Testis (tissue), 3 donors: ENCODE results near the gene OAF. TPM values are rescaled to one million over a fixed set of nuclear protein-coding genes. Genes with fewer than 3 reads are reported as not detected.

Experiments used
- DNase-seq: peaks from one replicate; pipeline ENCODE4 v3.0.0-alpha.2; 2019
- H3K27ac ChIP-seq, 2 donors: fragments of 200-600 bp; sonication (generic); one replicate each; pipeline ENCODE4 v1.5.1; 2019
- H3K27me3 ChIP-seq: fragments of 200-600 bp; sonication (generic); one replicate; pipeline ENCODE4 v1.5.1; 2019
- H3K36me3 ChIP-seq: fragments of 200-600 bp; sonication (generic); one replicate; pipeline ENCODE4 v1.5.1; 2017; ENCODE audit warnings: low read depth; ENCODE audit errors: missing control alignments
- H3K4me1 ChIP-seq: fragments of 200-600 bp; sonication (generic); one replicate; pipeline ENCODE4 v1.5.1; 2019
- H3K4me3 ChIP-seq, 2 donors: fragments of 200-600 bp; sonication (generic); one replicate each; pipeline ENCODE4 v1.5.1; 2017 to 2019
- H3K9me3 ChIP-seq: fragments of 200-600 bp; sonication (generic); one replicate; pipeline ENCODE4 v1.5.1; 2017
- POLR2A ChIP-seq: fragments of 450-650 bp; IDR thresholded peaks from one replicate; pipeline ENCODE4 v1.6.1; 2017; ENCODE audit warnings: antibody characterized with exemption, mild to moderate bottlenecking, moderate library complexity
- WGBS, 2 donors: methylation state at CpG; one replicate each; pipeline ENCODE4 v1.1.5; 2018; 5-methylcytosine and 5-hydroxymethylcytosine counted together
- intact Hi-C: fragments of 100-400 bp; cut with DNase I; formaldehyde crosslinking; loops from one replicate; pipeline ENCODE4 v1.15.1; 2023; ENCODE audit warnings: low total_unique reads
- polyA plus RNA-seq: library from polyadenylated mRNA; stranded (reverse); fragments of 350-450 nt; fragmentation: Illumina TruSeq; extraction: RNeasy Lipid Tissue Mini Kit (QIAGEN cat#74804); gene quantifications from one replicate; pipeline ENCODE4 v1.2.3, GENCODE V29; 2014; ENCODE audit warnings: low read depth, low replicate concordance; ENCODE audit not compliant: insufficient read depth
- total RNA-seq, 2 donors: library from RNA; depleted of rRNA; stranded (reverse); fragments of >200 nt; gene quantifications; one replicate each; pipeline ENCODE4 v1.2.3, GENCODE V29; 2016
- TF ChIP-seq, protein P1 (sequence below), 3 experiments: fragments of 450-650 bp in 2 of 3; fragments of 200-600 bp in 1 of 3; sonication (generic) in 1 of 3; IDR thresholded peaks; one replicate each; pipeline ENCODE4 v1.5.1; 2016 to 2019; ENCODE audit warnings: antibody characterized with exemption in 3 of 3, mild to moderate bottlenecking in 2 of 3, moderate library complexity in 1 of 3

The OAF gene
- total and polyA plus RNA-seq, 3 donors from 2014 or later: 8.5 to 22.6 (median 11.0) TPM

DNA sequence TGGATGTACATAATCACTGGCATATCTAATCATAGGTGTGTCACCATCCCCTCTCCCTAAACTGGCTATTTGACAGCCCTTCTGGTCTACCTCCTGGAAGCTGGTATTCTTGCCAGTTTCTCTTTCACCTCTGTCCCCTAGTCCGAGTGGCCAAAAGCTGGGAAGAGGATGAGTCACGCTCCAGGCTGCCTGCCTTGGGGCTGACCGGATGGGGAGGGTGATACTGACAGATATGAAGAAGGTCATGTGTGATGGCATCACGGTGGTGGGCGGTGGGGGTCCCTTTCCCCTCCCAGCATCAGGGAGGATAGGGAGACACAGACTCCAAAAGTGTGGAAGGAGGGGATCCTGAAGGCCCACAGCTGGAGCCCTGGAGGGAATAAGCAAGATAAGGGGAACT, 4.8 kb downstream of the OAF start:
- no peak overlapping the region for H3K4me3 ChIP-seq
- intact Hi-C loops: loop anchor here (5.0 kb wide), 1 partner anchor 38 kb away; no protein-coding TSS in a partner anchor

DNA sequence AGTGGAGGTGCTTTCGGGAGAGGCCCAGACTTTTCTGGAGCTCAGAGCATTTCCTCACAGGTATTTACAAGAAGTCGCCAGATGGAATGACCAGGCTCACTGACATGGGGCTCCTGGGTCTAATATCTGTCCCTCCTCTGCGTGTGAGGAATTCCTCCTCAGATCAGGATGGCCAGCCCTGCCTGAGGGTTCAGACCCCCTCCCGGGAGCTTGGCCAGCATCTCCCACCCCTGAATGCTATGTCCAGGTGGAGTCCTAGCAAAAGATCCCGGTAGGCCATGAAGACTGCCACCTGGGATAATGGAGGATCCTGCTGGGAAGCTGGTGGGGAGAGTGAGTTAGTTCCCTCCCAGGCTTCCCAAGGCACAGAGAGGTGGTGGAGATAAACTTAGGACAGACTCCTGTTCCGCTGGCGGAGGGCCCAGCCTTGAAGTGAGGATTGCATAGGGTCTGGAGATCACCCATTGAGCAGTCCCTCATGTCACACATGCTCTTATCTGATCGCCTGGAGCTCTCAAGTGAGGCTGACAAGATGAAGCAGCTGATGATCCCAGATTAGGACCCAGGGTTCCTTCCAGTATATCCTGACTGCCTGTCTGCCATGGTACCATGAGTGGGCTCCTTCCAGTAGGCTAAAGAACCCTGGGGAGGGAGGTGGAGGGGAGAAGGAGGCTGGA, 5.7 kb downstream of the OAF start:
- intact Hi-C loops: loop anchor here (5.0 kb wide), 1 partner anchor 39 kb away; no protein-coding TSS in a partner anchor
- no peak for DNase-seq
- H3K9me3 ChIP-seq: no peaks in the 10 kb centered on the region
- peaks cover 21% of the 10 kb centered on the region for H3K4me1 ChIP-seq
- no peaks in the 10 kb centered on the region for H3K27me3 ChIP-seq
- H3K27ac ChIP-seq: no peak overlapping the region
- TF ChIP-seq, protein P1, sequence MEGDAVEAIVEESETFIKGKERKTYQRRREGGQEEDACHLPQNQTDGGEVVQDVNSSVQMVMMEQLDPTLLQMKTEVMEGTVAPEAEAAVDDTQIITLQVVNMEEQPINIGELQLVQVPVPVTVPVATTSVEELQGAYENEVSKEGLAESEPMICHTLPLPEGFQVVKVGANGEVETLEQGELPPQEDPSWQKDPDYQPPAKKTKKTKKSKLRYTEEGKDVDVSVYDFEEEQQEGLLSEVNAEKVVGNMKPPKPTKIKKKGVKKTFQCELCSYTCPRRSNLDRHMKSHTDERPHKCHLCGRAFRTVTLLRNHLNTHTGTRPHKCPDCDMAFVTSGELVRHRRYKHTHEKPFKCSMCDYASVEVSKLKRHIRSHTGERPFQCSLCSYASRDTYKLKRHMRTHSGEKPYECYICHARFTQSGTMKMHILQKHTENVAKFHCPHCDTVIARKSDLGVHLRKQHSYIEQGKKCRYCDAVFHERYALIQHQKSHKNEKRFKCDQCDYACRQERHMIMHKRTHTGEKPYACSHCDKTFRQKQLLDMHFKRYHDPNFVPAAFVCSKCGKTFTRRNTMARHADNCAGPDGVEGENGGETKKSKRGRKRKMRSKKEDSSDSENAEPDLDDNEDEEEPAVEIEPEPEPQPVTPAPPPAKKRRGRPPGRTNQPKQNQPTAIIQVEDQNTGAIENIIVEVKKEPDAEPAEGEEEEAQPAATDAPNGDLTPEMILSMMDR (IDR thresholded peaks at IDR 0.05): no peak
- no peaks in the 10 kb centered on the region for H3K36me3 ChIP-seq
- H3K4me3 ChIP-seq: no peak overlapping the region
- WGBS, 2 donors: 89 to 91% methylated on average over 6 to 8 of the region's 8 CpGs

More for the DNA sequence above, 4.8 kb downstream of the OAF start:
- no peaks in the 10 kb centered on the region for H3K27me3 ChIP-seq
- H3K4me1 ChIP-seq: peaks cover 22% of the 10 kb centered on the region
- no peak for DNase-seq
- H3K36me3 ChIP-seq: no peaks in the 10 kb centered on the region
- no peak overlapping the region for H3K27ac ChIP-seq
- TF ChIP-seq POLR2A: no peak
- TF ChIP-seq, protein P1 (IDR thresholded peaks at IDR 0.05): no peak
- no peaks in the 10 kb centered on the region for H3K9me3 ChIP-seq
- 71 to 78% methylated on average over 5 of the region's 5 CpGs for WGBS, 2 donors

DNA sequence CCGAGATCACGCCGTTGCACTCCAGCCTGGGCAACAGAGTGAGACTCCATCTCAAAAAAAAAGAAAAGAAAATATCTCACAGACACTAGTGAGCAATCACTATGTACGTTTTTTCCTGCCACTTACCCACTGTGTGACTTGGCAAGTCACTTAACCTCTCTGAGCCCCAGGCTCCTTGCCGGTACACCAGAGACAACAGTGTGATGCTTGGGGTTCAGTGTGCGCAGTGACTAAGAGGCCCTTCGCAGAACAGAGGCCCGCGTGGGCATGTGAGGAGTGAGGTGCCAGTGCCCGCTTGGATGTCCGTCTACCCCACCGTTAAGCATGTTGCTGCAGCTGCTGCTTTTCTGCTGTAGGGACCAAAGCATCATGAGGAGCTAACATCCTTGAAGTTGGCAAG, 6.7 kb downstream of the OAF start:
- Histone ChIP-seq H3K9me3 (no peaks in the 10 kb centered on the region), H3K4me1 (peaks cover 11% of the 10 kb centered on the region), H3K36me3 (no peaks in the 10 kb centered on the region), H3K27me3 (no peaks in the 10 kb centered on the region), H3K27ac (no peak overlapping the region), H3K4me3 (no peak overlapping the region)
- DNase-seq: no peak
- TF ChIP-seq, protein P1 (IDR thresholded peaks at IDR 0.05): no peak
- TF ChIP-seq POLR2A: no peak
- intact Hi-C loops: loop anchor here (5.0 kb wide), 1 partner anchor 40 kb away; no protein-coding TSS in a partner anchor
- 85 to 91% methylated on average over 12 of the region's 12 CpGs for WGBS, 2 donors

DNA sequence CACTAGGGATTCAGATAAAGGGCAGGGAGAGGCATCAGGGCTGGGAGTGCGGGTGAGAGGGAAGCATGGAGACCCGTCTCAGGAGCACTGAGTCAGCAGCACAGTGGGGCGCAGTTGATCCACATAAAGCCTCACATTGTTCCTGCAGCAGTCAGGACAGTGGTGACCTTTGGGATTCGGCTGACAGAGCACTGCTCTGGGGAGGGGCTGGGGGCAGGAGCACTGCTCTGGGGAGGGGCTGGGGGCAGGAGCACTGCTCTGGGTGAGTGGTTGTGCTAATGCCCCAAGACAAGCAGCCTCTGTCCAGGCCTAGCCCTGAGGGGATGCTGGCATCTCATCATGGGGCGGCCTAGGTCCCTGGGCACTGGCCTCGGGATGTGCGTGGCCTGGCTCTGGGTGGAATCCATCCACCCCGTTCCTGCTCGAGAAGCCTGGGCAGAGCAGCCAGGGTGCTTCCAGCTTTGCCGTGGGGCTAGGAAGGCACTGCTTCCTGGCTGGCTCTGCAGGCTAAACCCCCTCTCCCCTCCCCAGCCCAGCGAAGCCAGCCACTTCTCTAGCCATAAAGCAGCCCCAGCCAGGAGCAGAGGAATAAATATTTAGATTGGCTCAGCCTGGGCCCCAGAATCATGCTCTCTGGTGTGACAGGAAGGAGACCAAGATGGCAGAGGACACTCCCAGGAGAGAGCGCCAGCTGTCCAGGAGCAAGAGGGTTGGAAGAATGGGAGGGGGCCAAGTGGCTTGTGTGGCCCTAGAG, 7.3 kb downstream of the OAF start:
- Histone ChIP-seq H3K27me3 (no peaks in the 10 kb centered on the region), H3K36me3 (no peaks in the 10 kb centered on the region), H3K4me3 (no peak overlapping the region), H3K4me1 (peaks cover 6% of the 10 kb centered on the region), H3K9me3 (no peaks in the 10 kb centered on the region), H3K27ac (no peak overlapping the region)
- no peak for TF ChIP-seq POLR2A
- TF ChIP-seq, protein P1 (IDR thresholded peaks at IDR 0.05): no peak
- WGBS, 2 donors: 72 to 85% methylated on average over 7 to 12 of the region's 12 CpGs
- intact Hi-C loops: loop anchor here (5.0 kb wide), 1 partner anchor 41 kb away; no protein-coding TSS in a partner anchor
- no peak for DNase-seq
